Breast epithelium (tissue), 3 donors: ENCODE data around the gene THOC2.

Experiments used
- POLR2A ChIP-seq: fragments of 450-650 bp; IDR thresholded peaks from one replicate; pipeline ENCODE4 v1.6.1; 2016; ENCODE audit warnings: antibody characterized with exemption, mild to moderate bottlenecking, moderate library complexity
- POLR2AphosphoS5 ChIP-seq, 3 donors: sonication (generic); formaldehyde crosslinking; IDR thresholded peaks; one replicate each; pipeline ENCODE4 v1.6.1; 2017; ENCODE audit warnings: antibody characterized with exemption in 3 of 3
- TF ChIP-seq, protein P1 (sequence below), 3 donors: fragments of 450-650 bp; IDR thresholded peaks; one replicate each; pipeline ENCODE4 v1.5.1; 2016 to 2017; ENCODE audit warnings: antibody characterized with exemption in 3 of 3, mild to moderate bottlenecking in 3 of 3, moderate library complexity in 3 of 3

DNA sequence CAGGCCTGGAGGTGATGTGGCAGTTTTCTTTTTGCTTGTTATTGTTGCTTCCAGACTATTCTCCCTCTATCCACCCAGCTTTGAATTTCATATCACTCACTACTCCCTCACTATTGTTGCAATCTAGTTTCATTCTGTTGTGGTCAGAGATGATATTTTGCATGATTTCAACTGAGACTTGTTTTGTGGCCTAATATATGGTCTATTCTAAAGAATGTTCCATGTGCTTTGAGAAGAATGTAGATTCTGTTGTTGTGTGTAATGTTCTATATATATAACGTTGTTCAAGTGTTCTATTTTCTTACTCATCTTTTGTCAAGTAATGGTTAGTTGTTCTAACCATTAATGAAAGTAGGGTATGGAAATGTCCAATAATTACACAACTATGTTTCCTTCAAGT, 59.0 kb downstream of the THOC2 start:
- TF ChIP-seq POLR2A (no peak), POLR2AphosphoS5 (IDR thresholded peaks at IDR 0.05) (no peak)
- TF ChIP-seq, protein P1, sequence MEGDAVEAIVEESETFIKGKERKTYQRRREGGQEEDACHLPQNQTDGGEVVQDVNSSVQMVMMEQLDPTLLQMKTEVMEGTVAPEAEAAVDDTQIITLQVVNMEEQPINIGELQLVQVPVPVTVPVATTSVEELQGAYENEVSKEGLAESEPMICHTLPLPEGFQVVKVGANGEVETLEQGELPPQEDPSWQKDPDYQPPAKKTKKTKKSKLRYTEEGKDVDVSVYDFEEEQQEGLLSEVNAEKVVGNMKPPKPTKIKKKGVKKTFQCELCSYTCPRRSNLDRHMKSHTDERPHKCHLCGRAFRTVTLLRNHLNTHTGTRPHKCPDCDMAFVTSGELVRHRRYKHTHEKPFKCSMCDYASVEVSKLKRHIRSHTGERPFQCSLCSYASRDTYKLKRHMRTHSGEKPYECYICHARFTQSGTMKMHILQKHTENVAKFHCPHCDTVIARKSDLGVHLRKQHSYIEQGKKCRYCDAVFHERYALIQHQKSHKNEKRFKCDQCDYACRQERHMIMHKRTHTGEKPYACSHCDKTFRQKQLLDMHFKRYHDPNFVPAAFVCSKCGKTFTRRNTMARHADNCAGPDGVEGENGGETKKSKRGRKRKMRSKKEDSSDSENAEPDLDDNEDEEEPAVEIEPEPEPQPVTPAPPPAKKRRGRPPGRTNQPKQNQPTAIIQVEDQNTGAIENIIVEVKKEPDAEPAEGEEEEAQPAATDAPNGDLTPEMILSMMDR (IDR thresholded peaks at IDR 0.05), result no peak
